ENCODE measurements around the gene OXTR. TPM values are rescaled to one million over a fixed set of nuclear protein-coding genes. Genes with fewer than 3 reads are reported as not detected.

Gene OXTR
- total RNA-seq, 1 donor from 2014 or later: 0.25 TPM

DNA sequence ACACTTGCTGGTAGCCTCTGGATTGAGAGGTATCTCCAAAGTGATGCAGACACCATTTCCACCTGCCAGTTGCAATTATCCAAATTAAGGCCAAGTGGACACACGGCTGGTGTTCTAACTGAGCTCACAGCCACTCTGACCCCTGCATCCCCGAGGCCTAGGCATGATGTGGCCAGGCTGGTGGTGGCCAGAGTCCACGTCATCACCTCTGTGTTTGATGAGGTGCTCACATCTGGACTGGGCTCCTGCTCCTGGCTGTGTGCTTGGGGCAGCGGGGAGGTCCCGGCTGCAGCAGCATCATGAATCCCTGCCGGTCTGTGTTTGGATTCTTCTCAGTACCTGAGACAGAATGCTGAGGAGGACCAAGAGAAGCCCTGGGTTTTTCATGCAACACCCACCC is 4.9 kb downstream of the OXTR start:
- no peak overlapping the region for H3K4me3 ChIP-seq
- H3K27me3 ChIP-seq: peaks cover 6% of the 10 kb centered on the region
- TF ChIP-seq POLR2A (IDR thresholded peaks at IDR 0.05): no peak
- TF ChIP-seq, protein P1, sequence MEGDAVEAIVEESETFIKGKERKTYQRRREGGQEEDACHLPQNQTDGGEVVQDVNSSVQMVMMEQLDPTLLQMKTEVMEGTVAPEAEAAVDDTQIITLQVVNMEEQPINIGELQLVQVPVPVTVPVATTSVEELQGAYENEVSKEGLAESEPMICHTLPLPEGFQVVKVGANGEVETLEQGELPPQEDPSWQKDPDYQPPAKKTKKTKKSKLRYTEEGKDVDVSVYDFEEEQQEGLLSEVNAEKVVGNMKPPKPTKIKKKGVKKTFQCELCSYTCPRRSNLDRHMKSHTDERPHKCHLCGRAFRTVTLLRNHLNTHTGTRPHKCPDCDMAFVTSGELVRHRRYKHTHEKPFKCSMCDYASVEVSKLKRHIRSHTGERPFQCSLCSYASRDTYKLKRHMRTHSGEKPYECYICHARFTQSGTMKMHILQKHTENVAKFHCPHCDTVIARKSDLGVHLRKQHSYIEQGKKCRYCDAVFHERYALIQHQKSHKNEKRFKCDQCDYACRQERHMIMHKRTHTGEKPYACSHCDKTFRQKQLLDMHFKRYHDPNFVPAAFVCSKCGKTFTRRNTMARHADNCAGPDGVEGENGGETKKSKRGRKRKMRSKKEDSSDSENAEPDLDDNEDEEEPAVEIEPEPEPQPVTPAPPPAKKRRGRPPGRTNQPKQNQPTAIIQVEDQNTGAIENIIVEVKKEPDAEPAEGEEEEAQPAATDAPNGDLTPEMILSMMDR (IDR thresholded peaks at IDR 0.05): no peak
- no peak for TF ChIP-seq POLR2AphosphoS5 (IDR thresholded peaks at IDR 0.05; ENCODE audit: insufficient read depth in 1 of 2, low read depth in 1 of 2)
- intact Hi-C loops (cut with DNase I): no loop called here
- peak in 1 of 2 donors; percentile 78 for DNase-seq (ENCODE audit: extremely low spot score in 2 of 2)
- peaks cover 21% of the 10 kb centered on the region for H3K4me1 ChIP-seq
- H3K27ac ChIP-seq: no peak overlapping the region
- no peaks in the 10 kb centered on the region for H3K36me3 ChIP-seq
- H3K9me3 ChIP-seq: no peaks in the 10 kb centered on the region

DNA sequence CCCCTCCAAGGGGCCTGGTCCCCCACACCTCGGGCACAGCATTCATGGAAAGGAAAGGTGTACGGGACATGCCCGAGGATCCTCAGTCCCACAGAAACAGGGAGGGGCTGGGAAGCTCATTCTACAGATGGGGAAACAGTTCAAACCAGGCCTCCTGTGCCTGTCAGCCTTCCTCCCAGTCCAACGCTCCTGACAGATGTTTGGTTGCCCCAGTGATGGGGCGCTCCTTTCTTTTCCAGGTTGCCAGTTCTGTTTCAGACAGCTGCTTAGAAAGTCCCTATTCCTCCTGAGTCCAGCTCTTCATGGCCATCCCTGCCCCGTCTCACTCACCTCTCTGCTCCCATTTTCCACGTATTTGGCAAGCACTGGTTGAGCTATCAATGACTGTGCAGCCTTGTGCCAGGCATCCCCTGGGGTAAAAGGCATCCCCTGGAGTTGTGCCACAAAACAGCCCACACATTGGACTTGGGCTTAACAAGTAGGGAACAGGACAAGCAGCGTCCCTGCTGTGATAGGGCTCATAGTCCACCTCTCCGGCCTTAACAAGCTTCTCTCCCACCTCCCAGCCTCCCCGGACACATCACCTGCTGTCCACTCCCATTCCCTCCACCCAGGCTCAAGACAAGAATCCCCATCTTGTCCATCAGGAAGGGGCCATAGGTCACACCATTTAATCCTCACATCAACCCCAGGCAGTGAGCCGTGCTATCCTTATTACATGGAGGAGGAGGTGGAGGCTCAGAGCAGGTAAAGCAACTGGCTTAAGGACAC is 6.6 kb downstream of the OXTR start:
- no peak for TF ChIP-seq POLR2A (IDR thresholded peaks at IDR 0.05)
- TF ChIP-seq, protein P1 (IDR thresholded peaks at IDR 0.05): no peak
- no peak for TF ChIP-seq POLR2AphosphoS5 (IDR thresholded peaks at IDR 0.05; ENCODE audit: insufficient read depth in 1 of 2, low read depth in 1 of 2)
- intact Hi-C loops (cut with DNase I): no loop called here
- Histone ChIP-seq H3K27ac (no peak overlapping the region), H3K4me3 (no peak overlapping the region), H3K36me3 (no peaks in the 10 kb centered on the region), H3K27me3 (no peaks in the 10 kb centered on the region), H3K9me3 (no peaks in the 10 kb centered on the region), H3K4me1 (peaks cover 8% of the 10 kb centered on the region)
- DNase-seq (ENCODE audit: extremely low spot score in 2 of 2): peak in 1 of 2 donors; percentile 79

DNA sequence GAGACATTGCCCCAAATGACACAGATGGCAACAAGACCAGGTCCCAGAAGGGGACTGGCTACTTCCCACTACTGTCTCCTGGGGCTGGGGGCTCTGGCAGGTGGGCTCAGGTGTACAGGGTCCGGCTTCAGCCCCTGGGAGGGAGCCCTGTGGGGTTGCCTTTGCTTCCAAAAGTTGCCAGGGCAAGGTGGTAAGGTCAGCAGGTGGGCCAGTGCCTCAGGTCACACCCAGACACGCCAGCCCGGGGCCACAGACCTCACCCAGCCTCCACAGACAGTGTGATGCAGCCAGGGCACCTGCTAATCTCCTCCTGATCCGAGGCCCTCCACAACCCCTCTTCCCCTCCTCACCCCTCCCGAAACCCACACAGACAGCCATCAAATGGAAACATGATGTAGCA is 7.5 kb downstream of the OXTR start:
- Histone ChIP-seq H3K9me3 (no peaks in the 10 kb centered on the region), H3K27me3 (no peaks in the 10 kb centered on the region), H3K4me3 (no peak overlapping the region), H3K36me3 (no peaks in the 10 kb centered on the region), H3K27ac (no peak overlapping the region), H3K4me1 (no peaks in the 10 kb centered on the region)
- no peak for TF ChIP-seq POLR2AphosphoS5 (IDR thresholded peaks at IDR 0.05; ENCODE audit: insufficient read depth in 1 of 2, low read depth in 1 of 2)
- TF ChIP-seq POLR2A (IDR thresholded peaks at IDR 0.05): no peak
- TF ChIP-seq, protein P1 (IDR thresholded peaks at IDR 0.05): no peak
- intact Hi-C loops (cut with DNase I): no loop called here
- peak in 1 of 2 donors; percentile 83 for DNase-seq (ENCODE audit: extremely low spot score in 2 of 2)

DNA sequence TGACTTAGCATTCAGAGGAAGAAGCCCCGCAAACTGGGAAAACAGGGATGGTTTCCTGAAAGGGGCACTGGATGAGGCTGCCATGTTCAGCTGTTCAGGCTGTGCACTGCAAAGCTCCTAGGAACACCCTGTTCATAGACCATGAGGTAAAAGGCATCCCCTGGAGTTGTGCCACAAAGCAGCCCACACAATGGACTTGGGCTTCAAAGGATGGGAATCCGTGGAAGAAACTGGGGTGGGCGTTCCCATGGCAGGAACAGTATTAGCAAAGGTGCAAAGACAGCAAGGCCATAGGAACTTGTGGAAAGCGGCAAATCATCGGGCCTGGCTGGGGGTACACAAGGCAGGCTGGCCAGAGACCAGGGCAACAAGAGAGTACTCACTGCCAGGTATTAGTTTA is 8.9 kb downstream of the OXTR start:
- TF ChIP-seq POLR2A (IDR thresholded peaks at IDR 0.05) (no peak), POLR2AphosphoS5 (IDR thresholded peaks at IDR 0.05; ENCODE audit: insufficient read depth in 1 of 2, low read depth in 1 of 2) (no peak)
- TF ChIP-seq, protein P1 (IDR thresholded peaks at IDR 0.05): no peak
- Histone ChIP-seq H3K9me3 (no peaks in the 10 kb centered on the region), H3K4me1 (no peaks in the 10 kb centered on the region), H3K27ac (no peak overlapping the region), H3K27me3 (no peaks in the 10 kb centered on the region), H3K4me3 (no peak overlapping the region), H3K36me3 (no peaks in the 10 kb centered on the region)
- intact Hi-C loops (cut with DNase I): no loop called here
- DNase-seq (ENCODE audit: extremely low spot score in 2 of 2): no peak

DNA sequence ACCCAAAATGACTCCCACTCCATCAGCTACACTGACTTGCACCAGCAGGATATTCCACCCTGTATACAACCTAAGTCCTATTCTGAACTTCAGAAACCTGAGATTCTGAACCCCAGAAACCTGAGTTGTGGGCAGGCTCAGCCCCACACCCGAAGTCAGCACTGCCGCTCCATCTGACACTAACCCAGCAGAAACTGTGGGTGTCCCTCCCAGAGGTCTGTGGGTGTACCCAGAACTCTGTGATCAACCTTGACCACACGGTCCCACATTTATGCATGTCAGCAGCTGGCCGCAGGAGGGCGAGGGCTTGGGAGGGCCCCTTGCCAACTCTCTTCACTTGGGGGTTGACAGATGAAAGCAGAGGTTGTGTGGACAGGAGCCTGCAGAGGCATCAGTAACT is 9.3 kb downstream of the OXTR start:
- TF ChIP-seq, protein P1 (IDR thresholded peaks at IDR 0.05): no peak
- TF ChIP-seq POLR2AphosphoS5 (IDR thresholded peaks at IDR 0.05; ENCODE audit: insufficient read depth in 1 of 2, low read depth in 1 of 2) (no peak), POLR2A (IDR thresholded peaks at IDR 0.05) (no peak)
- Histone ChIP-seq H3K4me1 (no peaks in the 10 kb centered on the region), H3K9me3 (no peaks in the 10 kb centered on the region), H3K36me3 (no peaks in the 10 kb centered on the region), H3K27me3 (no peaks in the 10 kb centered on the region), H3K4me3 (no peak overlapping the region), H3K27ac (no peak overlapping the region)
- intact Hi-C loops (cut with DNase I): no loop called here
- peak in 1 of 2 donors; percentile 65 for DNase-seq (ENCODE audit: extremely low spot score in 2 of 2)

All from vagina (tissue), 2 donors.